22Rv1 (cell line): ENCODE measurements around the gene GFER.

ENCODE experiments used
- H3K27ac ChIP-seq: fragments of 450-650 bp; 2 replicates; pipeline ENCODE4 v1.5.1; 2017
- CTCF ChIP-seq: fragments of 450-650 bp; IDR thresholded peaks from 2 replicates; pipeline ENCODE4 v1.5.1; 2017; ENCODE audit warnings: mild to moderate bottlenecking
- ZFX ChIP-seq: fragments of 450-650 bp; IDR thresholded peaks from 2 replicates; pipeline ENCODE4 v1.6.1; 2017; ENCODE audit warnings: antibody characterized with exemption, borderline replicate concordance

The GFER gene

DNA sequence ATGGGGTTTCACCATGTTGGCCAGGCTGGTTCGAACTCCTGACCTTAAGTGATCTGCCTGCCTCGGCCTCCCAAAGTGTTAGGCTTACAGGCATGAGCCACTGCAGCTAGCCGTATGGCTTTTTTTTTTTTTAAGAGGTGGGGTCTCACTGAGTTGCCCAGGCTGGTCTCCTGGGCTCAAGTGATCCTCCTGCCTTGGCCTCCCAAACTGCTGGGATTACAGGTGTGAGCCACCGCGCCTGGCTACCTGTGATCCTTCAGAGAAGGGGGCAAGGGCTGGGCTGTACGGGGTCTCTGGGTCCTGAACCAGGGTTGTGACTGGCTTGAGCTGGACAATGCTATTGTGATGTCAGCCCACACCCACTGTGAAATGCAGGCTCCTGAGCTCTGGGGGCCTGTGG, 17.5 kb upstream of the GFER start, which contains the start of gene RNF151:
TSS of gene RNF151 (plus strand) at position 397 of the 400 bp plus-strand sequence. CDS start 26 bp downstream, outside the sequence.
- peak within 1 kb of the TSS; percentile 96 for H3K27ac ChIP-seq
- no peak for TF ChIP-seq CTCF
- no peak for TF ChIP-seq ZFX

DNA sequence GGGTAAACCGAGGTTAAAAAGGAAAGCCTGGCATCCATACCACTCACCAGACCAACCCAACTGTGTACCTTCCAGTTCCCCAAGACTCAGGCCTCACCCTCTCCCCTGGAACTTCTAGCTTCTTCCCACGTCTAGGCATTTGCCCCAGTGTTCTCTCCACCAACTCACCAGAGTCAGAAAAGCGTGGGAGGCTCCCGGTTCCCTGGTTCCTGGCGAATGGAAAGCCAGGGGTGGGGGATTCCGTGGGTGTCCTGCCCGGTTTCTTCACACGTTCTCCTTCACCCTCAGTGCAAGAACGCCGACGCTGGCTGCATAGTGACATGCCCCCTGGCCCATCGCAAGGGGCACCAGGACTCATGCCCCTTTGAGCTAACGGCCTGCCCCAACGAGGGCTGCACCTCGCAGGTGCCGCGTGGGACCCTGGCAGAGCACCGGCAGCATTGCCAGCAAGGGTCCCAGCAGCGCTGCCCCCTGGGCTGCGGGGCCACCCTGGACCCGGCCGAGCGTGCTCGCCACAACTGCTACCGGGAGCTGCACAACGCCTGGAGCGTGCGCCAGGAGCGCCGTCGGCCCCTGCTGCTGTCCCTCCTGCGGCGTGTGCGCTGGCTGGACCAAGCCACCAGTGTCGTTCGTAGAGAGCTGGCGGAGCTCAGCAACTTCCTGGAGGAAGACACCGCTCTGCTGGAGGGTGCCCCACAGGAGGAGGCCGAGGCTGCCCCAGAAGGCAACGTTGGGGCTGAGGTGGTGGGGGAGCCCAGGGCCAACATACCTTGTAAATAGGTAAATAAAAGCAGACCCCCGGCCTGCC, 15.6 kb upstream of the GFER start:
- no peak overlapping the region for H3K27ac ChIP-seq
- no peak for TF ChIP-seq ZFX
- TF ChIP-seq CTCF: no peak

GRCh38 chr16:1971796-1972489, 12.1 kb upstream of the GFER start, which contains the start of gene TBL3:
Gene TBL3, plus strand, starts transcription at chr16:1972053. Its CDS starts 112 bp downstream, at chr16:1972165.
- no peak for TF ChIP-seq ZFX
- TF ChIP-seq CTCF: no peak
- peak within 1 kb of the TSS; percentile 93 for H3K27ac ChIP-seq

DNA sequence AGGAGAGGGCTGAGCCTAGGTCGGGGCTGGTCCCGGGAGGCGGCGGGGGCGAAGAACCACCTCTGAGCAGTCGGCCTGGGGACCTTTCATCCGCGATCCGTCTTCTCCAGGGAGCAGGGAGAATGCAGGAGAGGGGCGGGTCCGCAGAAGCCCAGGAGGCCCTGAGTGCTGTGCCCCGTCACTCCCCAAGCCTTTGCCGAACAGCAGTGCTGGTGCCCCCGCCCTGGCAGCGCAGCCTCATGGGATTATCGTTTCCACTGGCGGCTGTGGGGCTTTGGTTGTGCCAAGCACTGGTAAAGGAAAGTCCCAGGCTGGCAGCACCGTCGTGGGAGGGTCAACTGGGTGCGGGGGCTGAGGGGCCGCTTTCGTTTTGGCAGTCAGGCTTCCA, 11.5 kb upstream of the GFER start:
- TF ChIP-seq ZFX (no peak), CTCF (no peak)
- H3K27ac ChIP-seq: peak overlapping the region; percentile 93

- peak overlapping the region; percentile 93; the same call in 1 of the 2 replicates for H3K27ac ChIP-seq
- no peak for TF ChIP-seq CTCF
- TF ChIP-seq ZFX: no peak
Observed at GRCh38 chr16:1973461-1974156, 10.4 kb upstream of the GFER start.

DNA sequence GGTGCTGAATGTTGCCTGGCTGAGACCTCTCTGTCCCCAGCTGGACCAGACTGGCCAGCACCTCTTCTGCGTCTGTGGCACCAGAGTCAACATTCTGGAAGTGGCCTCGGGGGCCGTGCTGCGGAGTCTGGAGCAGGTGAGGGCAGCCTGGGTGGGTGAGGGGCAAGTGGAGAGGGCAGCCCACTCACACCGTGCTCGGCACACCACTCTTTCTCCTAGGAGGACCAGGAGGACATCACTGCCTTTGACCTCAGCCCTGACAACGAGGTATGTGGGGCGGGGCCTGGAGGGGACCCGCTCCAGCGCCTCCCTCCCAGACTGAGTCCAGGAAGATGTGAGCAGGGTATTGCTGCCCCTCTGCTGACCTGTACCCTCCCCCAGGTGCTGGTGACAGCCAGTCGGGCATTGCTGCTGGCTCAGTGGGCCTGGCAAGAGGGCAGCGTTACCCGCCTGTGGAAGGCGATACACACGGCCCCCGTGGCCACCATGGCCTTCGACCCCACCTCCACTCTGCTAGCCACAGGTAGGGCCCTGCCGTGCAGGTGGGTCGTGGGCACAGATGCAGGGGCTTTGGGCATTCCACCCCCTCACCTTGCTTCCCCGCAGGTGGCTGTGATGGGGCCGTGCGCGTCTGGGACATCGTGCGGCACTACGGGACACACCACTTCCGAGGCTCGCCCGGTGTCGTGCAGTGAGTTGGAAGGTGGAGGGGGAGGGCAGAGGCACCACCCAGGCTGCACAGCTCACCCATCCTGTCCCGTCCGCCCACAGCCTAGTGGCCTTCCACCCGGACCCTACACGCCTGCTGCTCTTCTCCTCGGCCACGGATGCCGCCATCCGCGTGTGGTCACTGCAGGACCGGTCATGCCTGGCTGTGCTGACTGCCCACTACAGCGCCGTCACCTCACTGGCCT, 9.6 kb upstream of the GFER start:
- TF ChIP-seq CTCF (no peak), ZFX (no peak)
- H3K27ac ChIP-seq: no peak overlapping the region
